CD4-positive, alpha-beta T cell treated with Interleukin-1 beta for 1 hour (primary cell): Measurements from ENCODE around the gene CCDC15.
"Not testable (repeated sequence)": the region's sequence is repeated elsewhere in the genome, so short reads cannot be mapped to it uniquely, and the experiment has no call there.

ENCODE experiments used
- DNase-seq, 2 donors: peaks; one replicate each; pipeline ENCODE4 v3.0.0-alpha.2; 2020 to 2022

The CCDC15 gene

DNA sequence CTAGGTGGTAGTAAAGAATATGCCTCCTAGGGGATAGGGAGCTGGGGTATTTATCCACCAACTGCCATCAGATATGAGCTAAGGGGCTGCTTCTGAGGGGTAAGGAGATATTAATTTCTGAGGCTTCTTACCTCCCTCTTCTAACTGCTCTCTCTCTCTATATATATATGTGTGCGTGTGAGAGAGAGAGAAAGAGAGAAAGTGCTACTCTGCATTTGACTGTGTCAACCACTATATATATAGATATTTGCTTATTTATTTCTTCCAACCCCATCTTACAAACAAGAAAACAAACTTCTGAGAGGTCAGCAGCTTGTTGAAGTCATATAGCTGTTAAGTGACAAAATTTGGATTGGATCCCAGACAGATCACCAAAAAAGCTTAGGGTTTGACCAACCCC, 12.3 kb upstream of the CCDC15 start:
- DNase-seq, result no peak

- DNase-seq, result no peak
Measured at GRCh38 chr11:124942466-124943253, 11.3 kb upstream of the CCDC15 start.

GRCh38 chr11:124943254-124943616, 10.8 kb upstream of the CCDC15 start:
- no peak for DNase-seq

- no peak for DNase-seq
Measured at GRCh38 chr11:124943741-124944140, 10.3 kb upstream of the CCDC15 start.

GRCh38 chr11:124944565-124944964, 9.4 kb upstream of the CCDC15 start:
- no peak for DNase-seq

DNA sequence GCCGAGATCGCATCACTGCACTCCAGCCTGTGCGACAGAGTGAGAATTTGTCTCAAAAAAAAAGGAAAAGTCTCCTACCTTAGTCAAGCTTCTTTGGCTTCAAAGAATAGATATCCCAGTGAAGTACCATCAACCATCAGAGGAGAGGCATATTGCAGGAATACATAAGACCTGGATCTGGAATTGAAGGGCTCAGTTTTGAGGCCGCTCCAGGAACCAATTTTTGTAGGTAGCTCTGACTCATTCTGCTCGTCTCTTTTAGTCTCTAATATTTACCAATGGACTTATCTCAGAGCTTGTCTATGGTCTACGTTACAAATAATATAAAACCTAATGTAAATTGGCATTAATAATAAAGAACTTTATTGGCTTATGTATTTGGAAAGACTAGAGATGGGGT, 8.2 kb upstream of the CCDC15 start:
- DNase-seq, result no peak

GRCh38 chr11:124946735-124947141, 7.3 kb upstream of the CCDC15 start:
- no peak for DNase-seq

DNA sequence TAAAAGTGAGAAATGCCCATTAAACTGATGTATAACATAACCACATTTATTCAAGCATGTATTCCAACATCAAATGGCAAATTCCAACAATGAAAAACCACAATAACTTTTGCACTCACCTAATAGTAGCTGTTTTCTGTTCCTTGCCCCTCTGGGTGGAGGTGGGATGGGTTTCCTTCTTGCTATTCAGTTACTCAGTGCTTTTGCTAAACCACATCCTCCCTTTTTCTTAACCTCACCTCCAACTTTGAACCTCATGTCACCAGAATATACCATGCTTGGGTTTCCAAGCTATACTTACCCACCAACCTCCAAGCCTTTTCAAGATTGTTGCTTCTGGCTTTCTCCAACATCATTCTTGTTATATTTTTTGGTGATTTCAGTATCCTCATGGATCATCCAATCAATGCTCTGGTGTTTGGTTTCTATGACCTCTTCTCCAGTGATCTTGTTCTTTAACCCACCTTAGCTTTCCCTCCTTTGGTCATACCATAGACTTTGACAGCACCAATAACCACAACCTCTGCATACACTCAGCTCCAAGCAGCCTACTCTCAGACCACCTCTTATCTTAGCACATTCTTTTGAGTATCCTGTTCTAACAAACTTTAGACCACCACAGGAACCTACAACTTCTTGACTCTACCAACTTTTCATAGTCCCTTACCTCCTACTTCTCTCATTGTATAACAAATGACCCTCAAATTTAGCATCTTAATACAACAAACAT, 3.2 kb upstream of the CCDC15 start:
- peak in 1 of 2 donors; percentile 34 for DNase-seq

DNA sequence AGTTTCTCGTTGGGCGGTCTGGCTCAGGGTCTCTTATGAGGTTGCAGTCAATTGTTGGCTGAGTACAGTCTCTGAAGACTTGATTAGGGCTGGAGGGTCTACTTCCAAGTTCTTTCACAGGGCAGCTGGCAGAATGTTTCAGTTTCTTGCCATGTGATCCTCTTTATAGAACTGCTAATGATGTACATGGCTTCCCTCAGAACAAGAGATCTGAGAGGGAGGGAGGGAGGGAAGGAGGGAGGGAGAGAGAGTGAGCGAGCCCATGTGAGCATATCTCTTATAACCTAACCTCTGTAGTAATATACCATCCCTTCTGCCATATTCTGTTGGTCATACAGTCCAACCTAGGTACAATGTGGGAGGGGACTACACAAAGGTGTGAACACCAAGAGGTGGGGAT, 2.7 kb upstream of the CCDC15 start:
- no peak for DNase-seq

- no peak for DNase-seq
Measured at GRCh38 chr11:124954590-124954955, 571 bp downstream of the CCDC15 start.

GRCh38 chr11:124955035-124955434, 1.0 kb downstream of the CCDC15 start:
- DNase-seq, result no peak

GRCh38 chr11:124961972-124962609, 8.1 kb downstream of the CCDC15 start:
- peak; percentile 11 to 75 for DNase-seq

DNA sequence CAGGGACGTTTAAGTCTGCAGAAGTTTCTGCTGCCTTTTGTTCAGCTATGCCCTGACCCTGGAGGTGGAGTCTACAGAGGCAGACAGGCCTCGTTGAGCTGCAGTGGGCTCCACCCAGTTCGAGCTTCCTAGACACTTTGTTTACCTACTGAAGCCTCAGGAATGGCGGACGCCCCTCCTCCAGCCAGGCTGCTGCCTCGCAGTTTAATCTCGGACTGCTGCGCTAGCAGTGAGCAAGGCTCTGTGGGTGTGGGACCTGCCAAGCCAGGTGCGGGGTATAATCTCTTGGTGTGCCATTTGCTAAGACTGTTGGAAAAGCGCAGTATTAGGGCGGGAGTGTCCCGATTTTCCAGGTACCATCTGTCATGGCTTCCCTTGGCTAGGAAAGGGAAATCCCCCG, 14.2 kb downstream of the CCDC15 start:
- not testable (repeated sequence) for DNase-seq

GRCh38 chr11:124970925-124971324, 16.9 kb downstream of the CCDC15 start:
- no peak for DNase-seq

- no peak for DNase-seq
Measured at GRCh38 chr11:124971810-124972209, 17.8 kb downstream of the CCDC15 start.

DNA sequence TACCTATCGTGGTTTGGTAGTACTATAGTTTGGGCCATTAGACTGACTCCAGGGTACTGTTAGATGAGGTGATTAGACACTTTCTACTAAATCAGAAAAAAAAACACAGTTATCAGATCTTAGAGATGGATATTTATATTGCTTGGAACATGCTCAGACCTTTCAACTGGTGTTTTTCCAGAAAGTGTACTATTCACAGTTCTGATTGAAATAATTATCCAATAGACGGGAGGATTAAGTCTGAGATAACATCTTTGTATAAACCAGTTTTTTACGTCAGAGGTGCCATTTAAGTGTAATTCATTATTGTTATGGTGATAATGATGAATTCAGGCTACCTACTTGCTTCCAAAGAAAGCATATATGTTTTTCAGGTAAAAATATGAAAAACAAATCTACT, 22.5 kb downstream of the CCDC15 start:
- DNase-seq, result no peak

- DNase-seq, result no peak
Measured at GRCh38 chr11:124977006-124977405, 23.0 kb downstream of the CCDC15 start.

GRCh38 chr11:124978316-124978715, 24.3 kb downstream of the CCDC15 start:
- no peak for DNase-seq

- no peak for DNase-seq
Measured at GRCh38 chr11:124982043-124982442, 28.0 kb downstream of the CCDC15 start.

DNA sequence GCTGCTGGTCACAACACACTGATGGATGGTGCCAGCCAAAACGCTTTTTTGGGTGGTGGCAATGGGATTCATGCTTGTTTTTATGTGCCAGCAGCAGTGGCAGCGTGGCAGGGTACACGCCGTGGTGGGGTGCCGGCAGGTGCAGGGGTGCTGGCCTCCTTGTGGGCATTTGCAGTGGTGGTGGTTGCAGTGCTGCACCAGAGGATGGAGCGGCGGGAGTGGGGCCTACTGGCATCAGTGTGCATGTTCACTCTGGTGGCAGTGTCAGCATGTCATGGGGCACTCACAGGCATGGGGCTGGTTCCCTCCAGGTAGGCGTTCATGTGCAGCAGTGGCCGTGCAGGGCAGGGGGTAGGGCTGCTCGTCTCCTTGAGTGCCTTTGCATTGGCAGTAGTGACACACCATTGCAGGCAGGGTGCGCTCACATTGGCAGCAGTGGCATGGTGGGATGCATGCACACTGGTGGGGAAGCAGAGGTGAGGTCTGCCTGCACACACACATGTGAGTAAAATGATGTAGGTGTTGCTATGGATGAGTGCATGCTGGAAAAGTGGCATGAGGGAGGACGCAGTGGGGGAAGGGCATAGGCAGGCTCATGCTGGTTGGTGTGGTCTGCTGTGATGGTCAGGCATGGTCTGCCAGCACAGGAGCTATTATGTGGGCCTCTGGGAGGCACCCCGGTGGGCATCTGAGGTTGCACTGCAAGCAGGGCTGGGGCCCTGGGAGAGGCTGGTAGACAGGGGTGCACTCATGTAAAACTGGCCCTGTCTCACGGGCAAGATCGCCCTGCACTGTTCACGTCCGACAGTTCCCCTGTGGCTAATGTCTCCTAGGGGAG, 29.9 kb downstream of the CCDC15 start:
- no peak for DNase-seq

DNA sequence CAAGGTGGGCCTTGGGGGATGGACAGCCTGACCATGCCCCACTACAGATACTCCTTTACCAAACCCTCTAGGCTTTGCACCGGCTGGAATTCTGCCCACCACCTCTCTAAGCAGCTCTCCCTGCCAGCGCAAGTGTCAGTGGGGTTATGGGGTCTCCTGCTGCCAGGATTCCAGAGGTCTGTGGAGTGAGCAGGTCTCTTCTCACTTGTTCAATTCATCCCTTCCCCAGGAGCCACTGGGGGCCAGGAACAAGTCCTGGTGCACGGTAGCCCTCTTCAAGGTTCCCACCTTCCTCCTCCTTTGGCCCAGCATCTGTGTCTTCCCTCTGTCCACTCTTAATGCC, 30.5 kb downstream of the CCDC15 start:
- no peak for DNase-seq

- DNase-seq, result no peak
Measured at GRCh38 chr11:124987096-124987495, 33.1 kb downstream of the CCDC15 start.

GRCh38 chr11:124988063-124988462, 34.1 kb downstream of the CCDC15 start:
- no peak for DNase-seq
